SHP77 (cell line): ENCODE data around the gene LGALS9C.
A peak's percentile ranks its signal among the peaks of the same experiment; 100 is the strongest.
"Not testable (repeated sequence)": the region's sequence is repeated elsewhere in the genome, so short reads cannot be mapped to it uniquely, and the experiment has no call there.

Experiments used
- DNase-seq, 2 experiments: peaks; one replicate each; lab custom pipeline; 2025; lab: John Stamatoyannopoulos, UW

Gene LGALS9C

DNA sequence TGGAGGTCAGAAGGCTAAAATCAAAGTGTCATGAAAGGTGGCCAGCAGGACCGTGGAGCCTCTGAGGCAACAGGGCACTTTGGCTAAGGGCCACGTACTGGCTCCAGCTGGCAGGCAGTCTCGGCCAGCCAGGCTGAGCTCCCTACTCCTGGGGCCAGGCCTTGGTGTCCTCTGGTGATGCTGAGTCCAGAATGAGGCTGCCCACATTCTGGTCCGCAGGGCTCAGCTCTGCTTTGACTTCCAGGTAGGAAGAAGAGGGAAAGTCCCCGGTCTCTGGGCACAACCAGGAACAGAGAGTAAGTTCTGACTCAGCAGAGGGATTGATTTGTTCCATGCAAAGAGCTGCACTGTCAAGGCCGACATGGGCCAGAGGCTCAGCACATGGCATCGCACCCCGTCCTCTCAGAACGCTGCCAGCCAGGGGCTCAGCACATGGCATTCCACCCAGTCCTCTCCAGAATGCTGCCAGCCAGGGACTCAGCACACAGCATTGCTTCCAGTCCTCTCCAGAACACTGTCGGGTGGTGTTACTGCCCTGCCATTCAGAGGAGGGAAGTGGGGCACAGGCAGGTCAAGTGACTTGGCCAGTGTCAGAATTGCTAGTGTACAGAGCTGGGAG lies 2.5 kb downstream of the LGALS9C start:
- not testable (repeated sequence) for DNase-seq

GRCh38 chr17:18481775-18482174 lies 5.2 kb downstream of the LGALS9C start:
- not testable (repeated sequence) for DNase-seq

DNA sequence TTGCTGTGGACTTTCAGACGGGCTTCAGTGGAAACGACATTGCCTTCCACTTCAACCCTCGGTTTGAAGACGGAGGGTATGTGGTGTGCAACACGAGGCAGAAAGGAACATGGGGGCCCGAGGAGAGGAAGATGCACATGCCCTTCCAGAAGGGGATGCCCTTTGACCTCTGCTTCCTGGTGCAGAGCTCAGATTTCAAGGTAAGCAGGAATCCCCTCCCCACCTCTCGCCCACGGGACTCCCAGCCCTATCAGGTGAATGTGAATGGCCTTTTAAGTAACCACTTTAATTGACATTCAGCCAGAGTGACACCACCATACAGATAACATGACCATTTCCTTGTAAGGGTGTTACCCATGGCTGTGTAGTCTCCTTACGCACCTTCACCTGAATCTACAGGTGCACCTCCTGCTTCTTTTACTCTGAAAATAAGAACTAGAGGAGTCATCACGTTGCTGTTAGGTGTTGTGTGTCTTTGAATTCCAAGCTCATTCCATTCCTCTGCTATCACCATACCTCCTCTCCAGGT lies 9.4 kb downstream of the LGALS9C start:
- DNase-seq, result not testable (repeated sequence)

DNA sequence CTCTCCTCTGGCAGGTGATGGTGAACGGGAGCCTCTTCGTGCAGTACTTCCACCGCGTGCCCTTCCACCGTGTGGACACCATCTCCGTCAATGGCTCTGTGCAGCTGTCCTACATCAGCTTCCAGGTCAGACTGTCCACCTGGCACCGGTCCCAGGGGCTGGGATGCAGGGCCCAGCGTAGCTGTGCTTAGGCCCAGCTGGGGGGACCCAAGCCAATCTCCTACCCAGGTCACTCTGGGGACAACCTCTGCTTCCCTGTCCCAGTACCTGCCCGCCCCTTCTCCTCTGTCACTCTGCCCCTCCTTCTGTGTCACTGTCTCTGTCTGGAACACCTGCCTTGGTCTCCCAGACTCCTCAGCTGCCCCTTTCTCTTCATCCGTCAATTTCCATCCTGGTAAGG lies 11.0 kb downstream of the LGALS9C start:
- DNase-seq, result not testable (repeated sequence)

GRCh38 chr17:18488622-18489021 lies 12.0 kb downstream of the LGALS9C start:
- not testable (repeated sequence) for DNase-seq

- DNase-seq, result not testable (repeated sequence)
Observed at GRCh38 chr17:18490016-18490415, 13.4 kb downstream of the LGALS9C start.

DNA sequence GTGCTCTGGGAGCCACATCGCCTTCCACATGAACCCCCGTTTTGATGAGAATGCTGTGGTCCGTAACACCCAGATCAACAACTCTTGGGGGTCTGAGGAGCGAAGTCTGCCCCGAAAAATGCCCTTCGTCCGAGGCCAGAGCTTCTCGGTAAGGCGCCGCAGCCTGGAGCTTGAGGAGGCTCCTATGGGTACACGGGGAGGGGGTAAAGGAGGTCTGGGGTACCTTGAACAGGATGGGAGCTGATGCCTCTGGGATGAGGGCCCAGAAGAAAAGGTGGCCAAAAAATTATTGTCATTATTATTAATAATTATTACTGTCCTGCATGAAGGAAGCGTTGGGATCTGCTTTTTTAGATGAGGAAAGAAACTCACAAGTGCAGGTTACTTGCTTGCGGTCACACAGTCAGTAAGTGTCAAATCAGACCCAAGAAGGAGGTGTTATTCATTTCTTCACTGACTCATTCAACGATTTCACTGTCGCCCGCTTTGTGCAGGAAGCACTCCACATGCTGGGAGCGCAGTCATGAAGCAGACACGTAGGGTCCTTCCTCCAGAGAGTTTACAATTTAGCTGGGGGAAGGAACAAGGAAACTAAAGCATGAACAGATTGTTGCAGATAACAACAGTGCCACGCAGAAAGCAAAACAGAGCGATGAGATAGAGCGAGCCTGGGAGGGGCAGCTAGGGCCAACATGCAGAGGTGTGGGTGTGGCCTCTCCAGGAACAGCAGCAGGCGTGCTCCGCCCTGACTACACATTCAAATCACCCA lies 16.3 kb downstream of the LGALS9C start:
- not testable (repeated sequence) for DNase-seq

DNA sequence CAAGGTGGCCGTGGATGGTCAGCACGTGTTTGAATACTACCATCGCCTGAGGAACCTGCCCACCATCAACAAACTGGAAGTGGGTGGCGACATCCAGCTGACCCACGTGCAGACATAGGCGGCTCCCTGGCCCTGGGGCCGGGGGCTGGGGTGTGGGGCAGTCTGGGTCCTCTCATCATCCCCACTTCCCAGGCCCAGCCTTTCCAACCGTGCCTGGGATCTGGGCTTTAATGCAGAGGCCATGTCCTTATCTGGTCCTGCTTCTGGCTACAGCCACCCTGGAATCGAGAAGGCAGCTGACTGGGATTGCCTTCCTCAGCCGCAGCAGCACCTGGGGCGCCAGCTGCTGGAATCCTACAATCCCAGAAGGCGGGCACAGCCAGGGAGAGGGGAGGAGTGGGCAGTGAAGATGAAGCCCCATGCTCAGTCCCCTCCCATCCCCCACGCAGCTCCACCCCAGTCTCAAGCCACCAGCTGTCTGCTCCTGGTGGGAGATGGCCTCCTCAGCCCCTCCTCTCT lies 17.7 kb downstream of the LGALS9C start:
- peak; percentile 40 to 61 for DNase-seq

DNA sequence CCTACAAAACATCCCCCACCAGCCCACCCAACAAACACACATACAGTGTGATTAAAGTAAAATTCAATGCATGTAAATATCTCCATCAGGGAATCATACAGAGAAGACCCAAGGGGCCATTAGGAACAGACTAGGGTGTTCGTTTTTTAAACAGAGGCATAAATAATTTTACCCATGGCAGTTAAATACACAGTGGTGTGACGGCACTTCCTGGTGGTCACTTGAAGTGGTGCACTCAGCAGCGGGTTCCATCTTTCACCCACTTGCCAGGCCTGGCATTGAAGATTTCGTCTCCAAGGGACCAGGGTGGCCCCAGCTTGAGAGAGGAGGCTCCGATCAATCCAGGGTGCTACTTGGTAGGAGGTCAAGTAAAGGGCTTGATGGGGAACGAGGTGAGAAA lies 20.5 kb downstream of the LGALS9C start:
- not testable (repeated sequence) for DNase-seq

DNA sequence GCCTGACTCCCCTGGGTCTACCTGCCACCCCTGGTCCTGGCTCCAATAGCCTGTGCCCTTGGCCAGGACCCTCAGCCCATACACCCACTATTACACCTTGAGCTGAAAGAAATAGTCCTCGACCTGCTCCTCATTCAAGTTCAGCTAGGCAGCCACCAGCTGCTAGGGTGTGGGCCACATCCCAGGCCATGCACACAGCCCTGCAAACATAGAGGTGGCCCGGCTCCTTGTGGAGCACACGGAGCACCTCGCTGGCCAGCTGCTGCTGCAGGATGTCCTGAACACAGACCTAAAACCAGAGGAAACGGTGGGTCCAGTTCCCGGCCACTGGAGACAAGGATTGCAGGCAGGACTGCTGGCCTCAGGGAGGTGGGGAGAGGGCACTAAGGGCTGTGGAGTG lies 22.5 kb downstream of the LGALS9C start:
- DNase-seq, result not testable (repeated sequence)

GRCh38 chr17:18499756-18500155 lies 23.2 kb downstream of the LGALS9C start:
- not testable (repeated sequence) for DNase-seq

DNA sequence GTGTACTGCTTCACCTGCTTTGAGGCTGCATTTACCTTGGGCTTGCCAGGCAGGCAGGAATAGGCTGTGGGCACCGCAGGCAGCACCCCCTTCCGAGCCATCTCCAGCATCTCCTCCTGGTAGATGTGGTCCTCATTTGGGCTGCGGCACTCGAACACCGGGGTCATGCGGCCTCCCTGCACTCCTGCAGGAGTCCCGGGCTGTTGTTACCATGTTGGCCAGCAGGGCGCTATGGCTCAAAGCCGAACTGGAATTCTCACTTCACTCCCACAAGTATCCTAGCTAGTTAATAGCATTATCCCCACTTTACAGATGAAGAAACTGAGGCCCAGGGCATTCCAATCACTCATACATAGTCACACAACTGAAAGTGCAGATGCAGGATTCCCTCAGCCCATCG lies 23.7 kb downstream of the LGALS9C start:
- not testable (repeated sequence) for DNase-seq

DNA sequence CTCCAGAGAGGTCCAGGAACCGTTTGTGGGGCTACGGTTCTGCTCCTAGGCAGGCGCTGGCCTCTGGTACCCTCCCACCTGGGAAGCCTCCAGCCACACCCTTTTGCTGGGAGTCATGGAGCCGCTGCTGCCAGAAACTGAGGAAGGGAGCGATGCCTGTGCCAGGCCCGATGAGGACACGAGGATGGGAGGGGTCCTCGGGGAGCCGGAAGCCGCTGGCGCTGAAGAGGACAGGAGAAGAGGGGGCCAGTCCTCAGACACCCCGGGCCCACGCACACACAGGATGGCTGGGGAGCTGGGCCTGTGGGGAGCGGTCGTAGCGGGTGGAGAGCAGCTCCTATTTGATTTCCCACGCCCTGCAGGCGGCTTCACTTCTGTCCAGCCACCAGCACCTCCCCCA lies 24.2 kb downstream of the LGALS9C start:
- not testable (repeated sequence) for DNase-seq

DNA sequence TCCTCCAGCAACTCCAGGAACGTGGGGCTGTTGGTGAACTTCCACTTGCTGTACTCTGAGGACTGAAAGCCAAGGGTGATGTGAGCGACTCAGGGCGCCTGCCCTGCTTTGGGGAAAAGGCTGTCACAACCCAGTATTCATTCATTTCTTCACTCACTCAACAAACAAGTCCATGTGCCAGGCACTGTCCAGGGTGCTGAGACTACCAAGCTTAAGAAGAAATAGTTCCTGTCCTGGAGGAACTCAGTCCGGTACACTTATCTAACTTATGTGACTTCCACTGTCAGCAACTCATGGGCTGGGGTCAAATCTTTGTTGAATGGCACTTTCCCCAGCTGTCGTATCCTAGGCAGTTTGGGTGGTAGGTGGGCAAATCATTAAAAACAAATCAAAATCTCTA lies 26.6 kb downstream of the LGALS9C start:
- not testable (repeated sequence) for DNase-seq

DNA sequence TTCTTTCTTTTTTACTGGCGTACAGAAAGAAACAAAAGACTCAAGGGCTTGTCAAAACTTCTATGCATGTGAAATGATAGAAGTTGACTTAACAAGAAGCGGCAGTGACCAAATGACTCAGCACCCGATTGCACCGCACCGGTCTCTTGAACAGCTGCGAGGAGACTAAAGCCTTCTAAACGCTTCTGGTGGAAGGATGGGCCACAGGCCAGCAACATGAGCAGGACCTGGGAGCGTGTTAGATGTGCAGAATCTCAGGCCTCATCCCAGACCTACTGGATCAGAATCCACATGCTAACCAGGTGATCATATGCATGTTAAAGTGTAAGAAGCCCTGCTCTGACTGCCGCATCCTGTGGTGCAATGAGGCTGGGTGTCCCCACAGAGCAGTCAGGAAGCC lies 31.1 kb downstream of the LGALS9C start:
- DNase-seq, result not testable (repeated sequence)

- DNase-seq, result not testable (repeated sequence)
Observed at GRCh38 chr17:18508667-18509066, 32.1 kb downstream of the LGALS9C start.

DNA sequence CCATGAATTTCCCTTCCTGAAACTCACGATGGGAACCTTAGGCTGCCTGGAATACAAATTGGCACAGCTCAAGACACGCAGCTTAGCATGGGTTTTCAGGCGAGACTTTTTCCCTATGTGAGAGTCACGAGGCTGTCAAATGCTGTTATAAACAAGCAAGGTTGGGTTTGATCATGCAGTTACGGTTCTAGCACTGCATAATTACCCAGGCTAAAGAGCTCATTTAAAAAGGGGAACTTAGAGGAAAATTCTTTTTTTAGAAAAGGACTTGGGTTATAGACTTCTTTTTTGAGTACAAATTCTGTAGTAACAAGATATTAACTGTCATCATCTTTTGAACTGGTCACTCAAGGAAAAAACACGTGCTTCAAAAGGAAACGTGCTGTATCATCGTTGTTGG lies 44.5 kb downstream of the LGALS9C start:
- DNase-seq, result not testable (repeated sequence)

DNA sequence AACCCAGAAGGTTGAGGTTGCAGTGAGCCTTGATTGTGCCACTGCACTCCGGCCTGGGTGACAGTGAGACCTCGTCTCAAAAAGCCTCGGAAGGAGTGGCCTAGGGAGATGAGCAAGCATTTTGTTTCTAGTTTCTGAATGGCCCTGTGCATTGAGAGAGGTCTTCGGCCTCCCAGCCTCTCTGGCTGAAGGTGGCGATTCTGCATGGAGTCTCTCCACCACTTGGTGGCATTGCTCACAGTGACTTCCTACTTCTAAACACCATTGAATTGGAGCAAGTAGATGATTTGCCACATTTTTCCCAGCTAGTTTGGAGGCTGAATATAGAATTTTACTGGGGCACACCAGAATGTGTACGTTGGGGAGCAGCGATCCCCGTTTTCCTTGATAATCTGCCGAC lies 48.4 kb downstream of the LGALS9C start:
- not testable (repeated sequence) for DNase-seq

DNA sequence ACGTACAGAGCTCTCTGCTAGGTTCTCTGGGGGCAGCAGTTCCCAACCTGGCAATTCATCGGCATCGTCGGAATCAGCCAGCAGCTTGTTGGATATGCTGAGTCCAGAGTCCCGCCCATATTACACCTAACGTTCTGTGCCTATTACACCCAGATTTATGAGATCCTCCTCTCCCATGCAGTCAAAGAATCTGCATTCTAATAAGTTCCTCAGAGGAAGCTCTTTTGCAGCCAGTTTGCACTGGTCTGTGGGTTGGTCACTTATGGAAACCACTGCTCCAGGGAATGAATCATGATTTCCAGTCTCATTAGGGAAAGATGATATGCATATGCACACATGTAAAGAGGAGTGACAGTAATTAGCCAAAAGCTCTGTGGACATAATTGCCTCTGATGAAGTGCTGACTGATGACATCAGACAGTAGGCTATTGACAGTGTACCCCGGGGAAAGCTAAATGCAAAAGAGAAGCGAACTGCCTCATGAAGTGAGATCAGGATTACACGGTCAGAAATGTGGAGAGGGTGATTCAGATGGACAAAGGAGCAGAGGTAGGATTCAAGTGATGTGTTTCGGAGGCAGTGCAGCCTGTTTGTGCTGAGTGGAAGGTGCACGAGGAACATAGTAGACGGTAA lies 49.7 kb downstream of the LGALS9C start:
- not testable (repeated sequence) for DNase-seq

GRCh38 chr17:18527354-18527753 lies 50.8 kb downstream of the LGALS9C start:
- DNase-seq, result not testable (repeated sequence)

DNA sequence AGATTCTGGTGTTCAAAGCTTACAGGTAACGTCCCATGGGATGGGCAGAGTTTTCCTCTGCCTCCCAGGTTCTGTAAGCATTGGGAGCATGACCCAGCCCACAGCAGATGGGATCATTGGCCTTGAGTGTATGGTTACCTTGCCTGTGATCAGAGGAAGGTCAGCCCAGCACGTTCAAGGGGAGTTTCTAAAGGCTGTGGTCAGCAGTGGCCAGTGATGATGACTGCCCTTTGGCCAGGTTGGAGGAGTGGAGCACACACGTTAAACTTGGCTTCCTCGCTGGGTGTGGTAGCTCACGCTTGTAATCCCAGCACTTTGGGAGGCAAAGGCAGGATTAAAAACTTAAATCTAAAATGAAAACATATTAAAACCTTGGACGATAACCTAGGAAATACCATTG lies 51.8 kb downstream of the LGALS9C start:
- not testable (repeated sequence) for DNase-seq

- DNase-seq, result not testable (repeated sequence)
Observed at GRCh38 chr17:18528899-18529500, 52.4 kb downstream of the LGALS9C start.
